HG02798 (cell line): Measurements from ENCODE around the gene TAF11L2.
"Not testable (repeated sequence)": the region's sequence is repeated elsewhere in the genome, so short reads cannot be mapped to it uniquely, and the experiment has no call there.

Experiments used
- ATAC-seq: cut with Tn5 transposase; IDR thresholded peaks from one replicate; pipeline ENCODE4 v1.9.1; 2021; ENCODE audit warnings: mild to moderate bottlenecking; ENCODE audit not compliant: unreplicated experiment, poor library complexity

Gene TAF11L2

DNA sequence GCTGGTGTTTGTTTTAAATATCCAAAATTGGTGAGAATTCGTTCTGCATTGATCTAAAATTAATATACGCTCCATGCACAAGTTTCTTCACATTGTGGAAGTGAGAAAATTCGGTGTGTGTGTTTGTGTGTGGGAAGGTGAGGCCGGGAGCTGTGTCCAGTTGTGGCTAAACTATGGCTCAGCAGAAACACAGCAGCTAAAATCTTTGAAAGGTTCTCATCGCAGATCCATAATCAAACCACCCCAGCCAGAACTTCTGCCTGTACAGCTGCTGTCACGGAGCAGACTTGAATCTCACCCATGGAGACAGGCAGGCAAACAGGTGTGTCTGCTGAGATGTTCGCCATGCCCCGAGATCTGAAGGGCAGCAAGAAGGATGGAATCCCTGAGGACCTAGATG is at the start of gene TAF11L2:
Gene TAF11L2, plus strand, starts transcription at position 301 of the 400 bp plus-strand sequence.
- ATAC-seq: not testable (repeated sequence)

DNA sequence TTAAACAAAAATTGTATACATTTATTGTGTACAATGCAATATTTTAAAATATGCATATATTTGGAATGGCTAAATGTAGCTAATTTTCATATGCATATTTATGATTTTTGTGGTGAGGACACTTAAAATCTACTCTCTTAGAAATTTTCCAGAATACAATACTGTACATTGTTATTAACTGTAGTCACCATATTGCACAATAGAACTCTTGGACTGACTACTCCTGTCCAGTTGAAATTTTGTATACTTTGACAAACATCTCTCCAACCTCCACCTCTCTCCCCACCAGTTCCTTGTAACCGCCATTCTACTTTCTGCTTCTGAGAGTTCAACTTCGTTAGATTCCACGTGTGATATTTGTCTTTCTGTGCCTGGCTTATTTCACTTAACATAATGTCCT is 49.2 kb upstream of the TAF11L2 start:
- no peak for ATAC-seq

DNA sequence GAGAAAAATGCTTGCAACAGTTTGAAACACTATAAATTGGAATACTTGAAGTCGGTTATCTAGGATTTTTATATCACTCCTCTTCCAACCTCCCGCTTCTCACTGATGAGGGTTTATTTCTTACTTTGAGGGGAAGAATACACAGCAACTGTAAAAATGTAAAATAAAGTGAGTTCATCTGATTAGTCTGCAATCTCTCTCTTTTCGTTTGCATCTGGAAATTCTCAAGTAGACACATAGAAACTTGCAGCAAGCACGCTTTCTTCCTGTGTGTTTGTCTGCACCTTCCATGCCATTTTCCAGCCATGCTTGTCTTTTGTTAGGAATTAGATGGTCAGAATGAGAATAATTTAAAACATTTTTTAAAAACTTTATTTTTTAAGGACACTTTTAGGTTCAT is 45.1 kb upstream of the TAF11L2 start:
- ATAC-seq: no peak

DNA sequence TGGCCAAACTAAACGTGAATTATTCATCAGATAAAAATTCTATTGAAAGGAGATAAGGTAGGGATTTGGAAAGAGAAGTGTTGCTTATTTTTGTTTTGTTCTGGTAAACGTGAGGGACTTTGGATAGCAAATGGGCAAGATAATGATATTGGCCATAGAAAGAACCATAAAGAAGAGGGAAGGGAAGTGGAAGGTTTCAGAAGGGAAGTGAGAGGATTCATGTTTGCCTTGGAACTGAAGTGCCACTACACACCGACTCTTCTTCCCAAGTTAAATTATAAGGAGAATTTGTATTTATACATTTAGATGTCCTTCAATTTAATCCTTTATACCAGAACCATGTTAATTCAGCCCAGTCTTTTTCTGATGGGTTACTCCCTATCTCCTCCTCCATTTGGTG is 42.1 kb upstream of the TAF11L2 start:
- ATAC-seq: no peak

DNA sequence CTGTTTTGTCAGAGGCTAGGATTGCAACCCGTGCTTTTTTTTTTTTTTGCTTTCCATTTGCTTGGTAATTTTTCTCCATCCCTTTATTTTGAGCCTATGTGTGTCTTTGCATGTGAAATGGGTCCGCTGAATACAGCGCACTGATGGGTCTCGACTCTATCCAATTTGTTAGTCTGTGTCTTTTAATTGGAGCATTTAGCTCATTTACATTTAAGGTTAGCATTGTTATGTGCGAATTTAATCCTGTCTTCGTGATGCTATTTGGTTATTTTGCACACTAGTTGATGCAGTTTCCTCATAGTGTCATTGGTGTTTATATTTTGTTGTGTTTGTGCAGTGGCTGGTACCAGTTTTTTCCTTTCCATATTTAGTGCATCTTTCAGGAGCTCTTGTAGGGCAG is 36.2 kb upstream of the TAF11L2 start:
- ATAC-seq: no peak

DNA sequence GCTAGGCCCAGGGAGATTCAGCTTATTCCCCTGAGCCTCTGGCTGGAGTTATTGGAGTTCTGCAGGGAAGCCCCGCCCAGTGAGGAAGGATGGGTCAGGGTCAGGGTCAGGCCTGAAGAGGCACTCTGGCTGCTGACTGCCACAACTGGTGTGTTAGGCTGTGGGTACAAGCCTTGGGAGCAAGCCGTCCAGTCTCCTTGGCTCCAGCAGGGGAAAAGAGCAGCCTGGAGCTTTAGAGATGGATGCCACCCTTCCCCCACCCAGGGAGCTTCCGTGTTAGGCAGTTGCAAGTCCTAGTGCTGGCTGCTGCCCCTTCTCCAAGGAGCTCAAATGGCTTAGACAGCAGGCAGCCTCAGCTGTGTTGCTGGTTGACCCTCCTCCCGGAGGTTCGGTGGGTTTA is 34.4 kb upstream of the TAF11L2 start:
- ATAC-seq: no peak

DNA sequence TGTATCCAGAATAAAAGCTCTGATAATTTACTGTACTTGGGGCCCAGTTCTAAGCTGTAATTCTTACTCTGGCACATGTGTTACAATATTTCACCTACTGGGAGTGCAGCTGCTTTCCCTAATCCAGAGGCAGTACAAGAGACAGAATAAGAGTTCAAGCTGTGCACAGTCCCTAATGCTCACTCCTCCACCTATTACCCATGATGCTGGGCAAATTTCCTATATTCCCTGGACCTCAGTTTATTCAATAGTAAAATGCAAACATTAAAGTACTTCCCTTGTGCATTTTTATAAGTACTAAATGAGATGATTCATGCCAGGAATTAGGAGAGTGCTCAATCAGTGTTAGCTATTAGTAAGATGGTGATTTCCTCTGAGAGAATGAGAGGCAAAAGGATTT is 28.0 kb upstream of the TAF11L2 start:
- no peak for ATAC-seq

DNA sequence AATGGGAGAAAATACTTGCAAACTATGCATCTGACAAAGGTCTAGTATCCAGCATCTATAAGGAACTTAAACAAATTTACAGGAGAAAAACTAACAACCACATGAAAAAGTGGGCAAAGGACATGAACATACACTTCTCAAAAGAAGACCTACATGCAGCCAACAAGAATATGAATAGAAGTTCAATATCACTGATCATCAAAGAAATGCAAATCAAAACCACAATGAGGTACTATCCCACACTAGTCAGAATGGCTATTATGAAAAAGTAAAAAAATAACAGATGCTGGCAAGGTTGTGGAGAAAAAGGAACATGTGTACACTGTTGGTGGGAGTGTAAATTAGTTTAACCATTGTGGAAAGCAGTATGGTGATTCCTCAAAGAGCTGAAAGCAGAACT is 23.0 kb upstream of the TAF11L2 start:
- not testable (repeated sequence) for ATAC-seq

DNA sequence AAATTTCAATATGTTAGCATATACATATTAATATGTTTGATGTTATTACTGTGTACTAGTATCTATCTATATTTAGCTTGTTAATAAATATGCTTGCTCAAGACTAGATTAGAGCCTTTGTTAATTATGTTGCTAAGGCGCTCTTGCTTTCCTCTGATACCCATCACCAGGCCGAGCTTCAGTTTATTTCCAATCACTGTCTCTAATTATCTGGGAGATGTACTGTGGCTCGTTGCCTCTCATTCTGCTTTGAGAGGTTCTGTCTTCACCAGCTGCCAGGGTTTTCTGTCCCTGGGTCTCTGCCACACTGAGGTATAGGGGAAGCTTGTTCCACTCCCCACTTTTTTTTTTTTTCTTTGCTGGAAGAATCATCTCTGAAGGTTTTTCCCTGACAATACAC is 21.0 kb upstream of the TAF11L2 start:
- no peak for ATAC-seq

DNA sequence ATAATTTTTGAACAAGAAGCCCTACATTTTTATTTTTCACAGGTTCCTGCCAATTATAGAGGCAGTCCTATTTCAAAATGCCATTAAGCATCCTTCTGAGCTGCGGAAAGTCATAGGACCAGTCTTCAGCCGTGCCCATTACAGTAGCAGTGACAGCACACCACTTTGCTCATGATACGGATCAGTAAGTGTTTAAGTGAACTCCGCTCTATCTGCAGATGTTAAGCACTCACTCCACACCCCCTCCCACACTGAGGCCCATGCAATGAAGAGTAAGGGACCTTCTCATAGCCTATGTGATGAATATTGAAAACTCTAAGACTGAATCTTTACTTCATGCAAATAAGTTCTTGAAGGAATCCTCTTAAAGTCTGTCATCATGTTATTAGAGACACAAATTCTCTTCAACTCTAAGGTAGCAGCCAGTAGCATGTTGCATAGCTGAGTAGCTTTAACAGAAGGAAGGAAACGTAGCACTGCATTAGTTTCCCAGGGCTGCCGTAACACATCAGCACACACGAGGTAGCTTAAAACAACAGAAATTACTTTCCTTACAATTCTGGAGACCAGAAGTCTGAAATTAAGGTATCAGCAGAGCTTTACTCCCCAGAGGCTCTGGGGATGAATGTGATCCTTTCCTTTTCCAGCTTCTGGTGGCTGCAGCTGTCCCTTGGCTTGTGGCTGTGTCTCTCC is 20.3 kb upstream of the TAF11L2 start:
- no peak for ATAC-seq

DNA sequence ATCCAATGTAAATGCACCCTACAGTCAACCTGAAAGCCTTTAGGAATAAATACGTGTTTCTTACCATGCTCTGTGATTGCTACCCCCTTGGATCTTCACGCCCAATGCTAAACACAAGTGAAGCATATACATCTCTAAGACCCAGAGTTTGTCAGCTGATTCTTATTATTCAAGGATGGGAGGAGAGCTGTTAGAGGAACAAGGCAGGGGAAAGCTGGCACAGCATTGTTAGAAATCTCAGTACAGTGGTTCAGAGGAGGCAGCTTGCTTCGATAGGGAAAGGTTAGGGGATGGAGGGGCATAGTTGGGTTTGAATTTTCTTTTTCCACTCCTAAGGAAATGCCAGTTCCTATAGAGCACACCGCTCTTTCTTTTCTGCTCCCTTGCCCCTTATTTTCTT is 16.7 kb upstream of the TAF11L2 start:
- no peak for ATAC-seq

DNA sequence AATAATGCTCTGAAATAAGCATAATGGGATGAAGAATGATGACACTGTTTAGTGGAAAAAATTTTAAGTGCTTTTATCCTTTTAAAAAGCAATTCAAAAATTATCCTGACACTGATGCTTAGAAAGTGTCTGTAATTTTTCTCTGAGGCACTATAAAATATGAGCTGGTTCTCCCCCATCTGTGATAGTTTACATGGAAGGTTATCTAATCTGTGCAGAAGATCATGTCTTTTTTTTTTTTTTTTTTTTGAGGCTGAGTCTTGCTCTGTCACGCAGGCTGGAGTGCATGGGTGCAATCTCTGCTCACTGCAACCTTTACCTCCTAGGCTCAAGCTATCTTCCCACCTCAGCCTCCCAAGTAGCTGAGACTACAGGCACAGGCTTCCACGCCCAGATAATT is 15.2 kb upstream of the TAF11L2 start:
- no peak for ATAC-seq

DNA sequence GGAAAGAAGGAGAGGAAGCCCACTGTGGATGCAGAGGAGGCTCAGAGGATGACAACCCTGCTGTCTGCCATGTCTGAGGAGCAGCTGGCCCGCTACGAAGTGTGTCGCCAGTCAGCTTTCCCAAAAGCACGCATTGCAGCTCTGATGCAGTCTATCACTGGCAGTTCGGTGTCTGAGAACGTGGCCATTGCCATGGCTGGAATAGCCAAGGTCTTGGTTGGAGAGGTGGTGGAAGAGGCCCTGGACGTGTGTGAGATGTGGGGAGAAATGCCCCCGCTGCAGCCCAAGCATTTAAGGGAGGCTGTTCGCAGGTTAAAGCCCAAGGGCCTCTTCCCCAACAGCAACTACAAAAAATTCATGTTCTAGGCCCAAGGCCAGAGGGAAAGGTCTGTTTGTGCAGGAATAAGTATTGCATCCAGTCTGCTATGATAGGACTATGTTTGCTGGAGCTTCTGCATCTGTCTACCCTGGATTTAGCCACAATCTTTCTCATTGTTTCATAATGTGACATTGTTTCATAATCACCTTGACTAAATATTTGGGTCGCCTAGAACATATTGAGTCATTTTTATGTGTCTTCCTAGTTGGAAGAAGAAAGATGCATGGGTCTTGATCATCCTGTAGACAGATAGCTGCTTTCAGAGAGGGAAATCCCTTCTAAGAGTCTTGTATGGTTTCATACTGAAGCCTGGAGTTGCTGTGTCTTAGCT is 11.4 kb upstream of the TAF11L2 start:
- not testable (repeated sequence) for ATAC-seq

DNA sequence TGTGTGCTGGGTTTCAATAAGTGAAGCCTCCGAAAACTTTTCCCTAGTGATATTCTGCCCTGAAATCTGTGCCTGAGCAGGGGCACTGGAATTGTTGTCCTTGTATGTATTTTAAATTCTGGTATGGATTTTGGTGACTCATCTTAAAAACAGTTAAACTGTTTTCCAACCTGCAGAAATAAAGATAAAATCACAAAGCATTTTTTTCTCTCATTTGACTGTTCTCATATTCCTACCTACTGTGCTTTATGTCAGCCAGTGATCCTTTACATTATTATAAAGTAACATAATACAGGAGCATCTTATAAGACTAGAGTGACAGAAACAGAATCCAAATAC is 10.9 kb upstream of the TAF11L2 start:
- no peak for ATAC-seq

DNA sequence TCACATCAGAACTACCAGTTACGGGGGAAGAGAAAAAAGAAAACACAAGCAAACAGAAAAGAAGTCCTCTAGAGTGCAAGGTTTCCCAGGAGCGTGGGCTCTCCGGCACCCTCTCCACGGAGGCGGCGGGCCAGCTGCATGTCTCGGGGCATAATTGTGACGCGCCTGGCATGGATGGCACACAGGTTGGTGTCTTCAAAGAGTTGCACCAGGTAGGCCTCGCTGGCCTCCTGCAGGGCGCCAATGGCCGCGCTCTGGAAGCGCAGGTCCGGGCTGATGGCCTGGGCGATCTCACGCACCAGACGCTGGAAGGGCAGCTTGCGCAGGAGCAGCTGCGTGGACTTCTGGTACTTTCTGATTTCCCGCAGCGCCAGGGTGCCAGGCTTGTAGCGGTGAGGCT is 6.8 kb upstream of the TAF11L2 start:
- not testable (repeated sequence) for ATAC-seq

DNA sequence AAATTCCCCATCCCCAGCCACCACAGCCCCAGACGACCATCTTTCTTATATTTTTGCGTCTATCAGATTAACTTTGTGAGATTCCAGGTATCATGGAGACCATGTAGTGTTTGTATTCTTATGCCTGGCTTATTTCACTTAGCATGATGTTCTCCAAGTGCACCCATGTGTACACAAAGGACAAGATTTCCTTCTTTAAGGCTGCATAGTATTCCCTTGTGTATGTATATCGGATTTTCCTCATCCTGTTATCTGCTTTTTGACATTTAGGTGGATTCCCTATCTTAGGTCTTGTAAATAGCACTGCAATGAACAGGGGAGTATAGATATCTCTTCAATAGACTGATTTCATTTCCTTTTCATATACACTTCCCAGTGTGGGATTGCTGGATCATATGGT is 5.3 kb upstream of the TAF11L2 start:
- no peak for ATAC-seq

DNA sequence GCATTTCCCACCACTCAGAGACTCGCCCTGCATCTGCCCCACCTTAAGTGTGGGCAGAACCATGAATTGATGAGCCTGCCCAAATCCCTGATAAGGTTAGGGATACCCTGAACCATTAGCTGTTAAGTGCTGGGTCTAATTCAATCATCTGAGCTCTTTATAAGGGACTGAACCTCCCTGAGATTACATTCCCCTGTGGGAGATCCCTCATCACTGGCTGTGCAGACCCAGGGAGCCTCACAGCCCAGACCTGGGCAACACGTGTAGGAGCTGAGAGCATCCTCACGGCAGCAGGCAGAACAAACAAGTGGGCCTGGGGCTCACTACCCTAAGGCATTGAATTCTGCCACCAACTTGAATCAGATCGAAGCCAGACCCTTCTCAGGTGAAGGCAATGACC is 585 bp upstream of the TAF11L2 start:
- no peak for ATAC-seq

DNA sequence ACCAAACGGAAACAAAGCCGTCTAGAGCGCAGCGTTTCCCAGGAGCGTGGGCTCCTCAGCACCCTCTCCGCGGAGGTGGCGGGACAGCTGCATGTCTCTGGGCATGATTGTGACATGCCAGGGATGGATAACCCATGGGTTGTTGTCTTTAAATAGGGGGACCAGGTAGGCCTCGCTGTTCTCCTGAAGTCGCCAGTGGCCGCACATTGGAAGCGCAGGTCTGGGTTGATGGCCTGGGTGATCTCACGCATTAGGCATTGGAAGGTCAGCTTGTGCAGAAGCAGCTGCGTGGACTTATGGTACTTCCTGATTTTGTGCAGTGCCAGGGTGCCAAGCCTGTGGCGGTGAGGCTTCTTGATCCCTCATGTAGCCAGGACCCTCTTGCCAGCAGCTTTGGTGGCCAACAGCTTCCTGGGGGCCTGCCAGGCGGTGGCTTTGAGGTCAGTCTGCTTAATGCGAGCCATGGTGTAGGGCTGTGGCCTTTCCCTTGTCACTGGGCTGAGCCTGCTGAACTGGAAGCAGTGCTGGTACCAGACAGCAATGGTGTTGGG is 13.8 kb downstream of the TAF11L2 start:
- no peak for ATAC-seq

DNA sequence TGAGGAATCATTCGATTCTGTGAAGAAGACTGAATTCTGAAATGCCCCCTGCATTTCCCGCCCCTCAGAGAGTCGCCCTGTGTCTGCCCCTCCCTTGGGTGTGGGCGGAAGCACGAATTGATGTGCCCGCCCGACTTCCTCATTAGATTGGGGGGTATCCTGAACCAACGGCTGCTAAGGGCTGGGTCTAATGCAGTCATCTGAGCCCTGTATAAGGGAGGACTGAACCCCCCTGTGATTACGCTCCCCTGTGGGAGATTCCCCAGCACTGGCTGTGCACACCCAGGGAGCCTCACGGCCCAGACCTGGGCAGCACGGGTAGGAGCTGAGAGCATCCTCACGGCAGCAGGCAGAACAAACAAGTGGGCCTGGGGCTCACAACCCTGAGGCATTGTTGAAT is 19.5 kb downstream of the TAF11L2 start:
- not testable (repeated sequence) for ATAC-seq

DNA sequence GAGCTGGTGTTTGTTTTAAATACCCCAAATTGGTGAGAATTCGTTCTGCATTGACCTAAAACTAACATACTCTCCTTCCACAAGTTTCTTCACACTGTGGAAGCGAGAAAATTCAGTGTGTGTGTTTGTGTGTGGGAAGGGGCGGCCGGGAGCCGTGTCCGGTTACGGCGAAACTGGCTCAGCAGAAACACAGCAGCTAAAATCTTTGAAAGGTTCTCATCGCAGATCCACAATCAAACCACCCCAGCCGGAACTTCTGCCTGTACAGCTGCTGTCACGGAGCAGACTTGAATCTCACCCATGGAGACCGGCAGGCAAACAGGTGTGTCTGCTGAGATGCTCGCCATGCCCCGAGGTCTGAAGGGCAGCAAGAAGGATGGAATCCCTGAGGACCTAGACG is 20.0 kb downstream of the TAF11L2 start, which contains the start of gene TAF11L3:
Gene TAF11L3, plus strand, starts transcription at position 301 of the 400 bp plus-strand sequence.
- not testable (repeated sequence) for ATAC-seq

DNA sequence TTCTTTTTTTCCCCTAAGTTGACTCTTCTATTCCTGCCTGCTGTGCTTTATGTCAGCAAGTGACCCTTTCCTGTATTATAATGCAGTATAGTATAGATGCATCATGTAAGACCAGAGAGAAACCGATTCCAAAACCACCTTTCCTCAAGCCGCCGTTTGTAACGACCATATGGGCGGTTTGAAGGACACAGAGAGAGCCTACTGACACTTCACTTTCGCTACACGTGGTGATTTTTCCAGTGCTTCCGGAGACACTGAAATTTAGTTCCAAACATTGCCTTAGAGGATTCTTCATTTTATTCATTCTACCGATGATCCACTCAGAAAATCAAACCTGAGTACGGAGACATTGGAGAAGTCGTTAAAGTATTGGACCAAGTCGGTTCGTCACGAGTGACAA is 21.5 kb downstream of the TAF11L2 start:
- not testable (repeated sequence) for ATAC-seq

DNA sequence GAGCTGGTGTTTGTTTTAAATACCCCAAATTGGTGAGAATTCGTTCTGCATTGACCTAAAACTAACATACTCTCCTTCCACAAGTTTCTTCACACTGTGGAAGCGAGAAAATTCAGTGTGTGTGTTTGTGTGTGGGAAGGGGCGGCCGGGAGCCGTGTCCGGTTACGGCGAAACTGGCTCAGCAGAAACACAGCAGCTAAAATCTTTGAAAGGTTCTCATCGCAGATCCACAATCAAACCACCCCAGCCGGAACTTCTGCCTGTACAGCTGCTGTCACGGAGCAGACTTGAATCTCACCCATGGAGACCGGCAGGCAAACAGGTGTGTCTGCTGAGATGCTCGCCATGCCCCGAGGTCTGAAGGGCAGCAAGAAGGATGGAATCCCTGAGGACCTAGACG is 23.5 kb downstream of the TAF11L2 start, which contains the start of gene TAF11L4:
Gene TAF11L4, plus strand, starts transcription at position 301 of the 400 bp plus-strand sequence.
- not testable (repeated sequence) for ATAC-seq
